Activated naive CD4-positive, alpha-beta T cell treated with Interleukin-2 at 50 U/mL for 16 hours (primary cell): ENCODE data around the gene SLC43A2.

ENCODE experiments used
- DNase-seq: peaks from one replicate; pipeline ENCODE4 v3.0.0-alpha.2; 2020

SLC43A2 gene

DNA sequence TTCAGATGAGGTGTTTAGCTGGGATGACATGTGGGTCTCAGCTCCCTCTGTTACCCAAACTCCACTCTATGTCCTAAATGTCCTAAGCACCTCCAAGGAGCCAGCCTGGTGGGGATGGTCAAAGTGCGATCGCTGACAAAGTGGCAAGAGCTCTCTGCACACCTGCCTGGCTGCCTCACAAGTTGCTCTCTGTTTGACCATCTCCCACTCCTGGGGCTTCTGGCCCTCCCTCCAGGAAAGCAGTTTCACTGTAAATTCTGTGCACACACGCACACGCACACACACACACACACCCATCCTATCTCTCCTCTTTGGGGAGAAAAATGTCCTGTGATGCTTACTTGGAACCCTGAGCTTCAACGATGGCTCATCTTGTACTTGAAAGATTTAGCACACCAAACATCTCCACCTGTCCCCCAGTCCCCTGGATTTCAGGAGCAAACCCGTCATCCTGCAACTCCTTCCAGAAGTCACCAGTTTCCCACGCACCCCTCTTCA lies 67.7 kb downstream of the SLC43A2 start:
- DNase-seq: no peak

GRCh38 chr17:1560101-1560857 lies 68.4 kb downstream of the SLC43A2 start:
- DNase-seq: no peak

DNA sequence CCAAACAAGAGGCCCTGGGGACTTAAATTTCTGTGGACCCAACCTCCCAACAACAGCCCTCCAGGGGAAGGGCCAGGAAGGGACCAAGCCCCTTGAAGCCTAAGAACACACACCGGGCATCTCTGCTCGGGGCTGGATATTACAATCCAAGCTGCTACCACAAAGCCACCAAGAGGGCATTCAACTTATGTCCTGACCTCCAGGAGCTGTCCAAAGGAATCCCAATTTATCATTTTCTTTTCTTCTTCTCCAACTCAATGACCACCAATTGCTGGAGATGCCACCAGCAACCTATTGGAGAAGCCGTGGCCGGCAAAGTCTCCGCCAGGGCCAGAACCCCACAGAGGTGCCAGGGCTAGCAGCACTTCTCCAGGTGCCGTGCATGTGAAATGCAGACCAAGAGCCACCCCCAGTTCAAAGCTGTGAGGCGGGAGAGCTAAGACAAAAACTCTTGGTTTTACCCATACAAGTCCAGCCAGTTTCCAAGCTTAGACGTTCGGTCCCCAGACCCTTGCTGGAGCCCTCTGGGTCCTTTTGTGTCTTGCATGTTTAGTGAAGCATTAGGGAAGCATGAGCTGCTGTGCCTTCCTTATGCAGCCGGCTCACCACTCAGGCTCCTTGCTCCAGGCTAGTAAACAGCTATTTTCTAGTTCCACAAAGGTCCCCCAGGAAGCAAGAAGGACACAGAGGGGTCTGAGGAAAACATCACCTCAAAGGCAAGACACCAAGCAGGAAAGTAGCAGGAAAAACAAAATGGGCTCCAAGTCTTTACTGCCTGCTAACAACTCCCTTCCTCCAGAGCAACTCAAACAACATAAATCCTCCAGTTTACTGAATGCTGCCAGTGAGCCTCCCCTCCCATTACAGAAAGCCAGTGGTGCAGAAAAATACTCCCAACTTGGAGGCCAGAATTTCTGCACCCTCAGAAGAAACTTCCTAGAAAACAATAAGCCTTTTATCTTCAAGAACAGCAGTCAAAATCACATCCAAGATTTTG lies 69.3 kb downstream of the SLC43A2 start:
- no peak for DNase-seq

DNA sequence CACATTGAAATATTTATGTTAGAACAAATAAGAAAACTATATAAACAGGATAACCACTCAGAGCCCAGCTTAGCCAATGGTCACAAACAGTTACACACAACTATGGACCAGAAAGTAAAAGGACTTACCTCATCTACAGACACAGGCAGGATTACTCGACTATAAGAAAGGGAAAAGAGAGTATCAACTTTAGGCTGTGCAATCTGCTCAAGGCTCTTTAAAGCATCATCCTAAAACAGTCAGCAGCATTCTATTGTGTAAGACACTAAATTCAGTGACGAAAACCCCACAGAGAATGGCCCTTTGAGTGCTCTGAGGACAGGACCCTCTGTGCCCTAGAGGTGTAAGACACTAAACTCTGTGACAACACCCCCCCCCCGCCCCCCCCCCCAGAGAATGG lies 70.2 kb downstream of the SLC43A2 start:
- DNase-seq: no peak

GRCh38 chr17:1557355-1558095 lies 71.1 kb downstream of the SLC43A2 start:
- DNase-seq: no peak

GRCh38 chr17:1555651-1556471 lies 72.8 kb downstream of the SLC43A2 start:
- no peak for DNase-seq

DNA sequence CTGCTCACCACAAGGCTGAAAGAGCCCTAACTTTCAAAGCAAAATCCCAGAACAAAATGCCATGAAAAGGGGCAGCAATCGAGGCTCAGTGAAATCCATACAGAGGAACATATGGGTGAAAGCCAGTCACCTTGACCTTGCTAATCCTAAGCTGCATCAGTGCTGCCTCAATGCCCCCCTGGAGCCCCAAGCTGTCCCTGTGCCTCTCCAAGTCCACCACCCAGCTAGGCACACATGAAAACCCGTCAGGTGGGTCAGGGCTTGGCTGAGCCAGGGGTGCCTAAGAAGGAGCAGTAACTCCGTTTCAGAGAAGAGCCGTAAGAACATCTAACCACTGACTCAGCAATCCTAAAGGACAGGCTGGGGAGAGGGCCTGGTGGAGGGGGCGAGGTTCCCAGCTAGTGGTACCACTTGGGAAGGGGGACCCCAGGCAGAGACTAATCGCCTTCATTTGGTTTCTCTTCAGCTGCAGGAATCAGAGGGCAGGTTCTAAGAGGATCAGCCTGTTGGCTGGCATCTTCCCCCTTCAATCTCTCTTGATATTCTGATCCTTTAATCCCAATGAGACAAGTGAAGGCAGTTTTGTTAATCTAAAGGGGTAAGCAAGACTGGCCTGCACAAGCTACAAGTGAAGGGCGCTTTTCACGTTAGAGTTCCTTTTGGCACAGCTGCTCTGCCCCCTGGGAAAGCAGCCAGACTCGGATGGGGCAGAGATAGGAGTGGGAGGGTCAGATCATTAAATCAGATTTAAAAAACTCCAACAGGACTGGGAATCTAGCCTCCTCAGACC lies 73.7 kb downstream of the SLC43A2 start:
- no peak for DNase-seq

GRCh38 chr17:1553354-1554266 lies 75.0 kb downstream of the SLC43A2 start:
- no peak for DNase-seq

DNA sequence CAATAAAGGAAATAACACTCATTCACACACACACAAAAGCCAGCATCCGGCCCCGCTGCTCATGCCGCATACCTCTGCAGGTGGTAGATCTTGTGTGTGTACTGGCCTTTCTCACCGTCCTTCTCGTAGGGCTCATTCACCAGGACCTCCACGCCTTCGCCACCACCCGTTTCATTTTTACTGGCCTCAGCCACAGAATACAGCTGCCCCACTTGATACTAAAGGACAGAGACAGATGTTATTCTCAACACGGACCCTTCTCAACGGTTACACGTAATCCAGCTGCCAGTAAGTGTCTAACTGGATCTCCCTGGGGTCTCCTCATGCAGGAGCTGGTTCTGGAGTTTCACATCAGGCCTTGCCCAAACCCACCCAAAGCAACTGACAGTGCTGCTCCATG lies 75.7 kb downstream of the SLC43A2 start:
- DNase-seq: no peak

DNA sequence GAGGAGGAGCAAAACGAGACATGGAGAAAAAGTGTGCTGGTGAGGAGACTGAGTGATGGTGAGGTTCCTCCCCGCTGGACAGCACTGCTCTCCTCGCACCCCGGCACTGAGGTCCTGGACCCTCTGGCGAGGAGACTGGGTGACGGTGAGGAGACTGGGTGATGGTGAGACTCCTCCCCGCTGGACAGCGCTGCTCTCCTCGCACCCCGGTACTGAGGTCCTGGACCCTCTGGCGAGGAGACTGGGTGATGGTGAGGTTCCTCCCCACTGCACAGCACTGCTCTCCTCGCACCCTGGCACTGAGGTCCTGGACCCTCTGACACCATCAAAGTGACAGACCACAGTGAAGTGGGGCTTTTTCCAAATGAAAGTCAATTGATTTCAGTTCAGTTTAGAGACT lies 76.9 kb downstream of the SLC43A2 start:
- no peak for DNase-seq

- no peak for DNase-seq
Observed at GRCh38 chr17:1548032-1548431, 80.6 kb downstream of the SLC43A2 start.

- DNase-seq: no peak
Observed at GRCh38 chr17:1546292-1546922, 82.2 kb downstream of the SLC43A2 start.

DNA sequence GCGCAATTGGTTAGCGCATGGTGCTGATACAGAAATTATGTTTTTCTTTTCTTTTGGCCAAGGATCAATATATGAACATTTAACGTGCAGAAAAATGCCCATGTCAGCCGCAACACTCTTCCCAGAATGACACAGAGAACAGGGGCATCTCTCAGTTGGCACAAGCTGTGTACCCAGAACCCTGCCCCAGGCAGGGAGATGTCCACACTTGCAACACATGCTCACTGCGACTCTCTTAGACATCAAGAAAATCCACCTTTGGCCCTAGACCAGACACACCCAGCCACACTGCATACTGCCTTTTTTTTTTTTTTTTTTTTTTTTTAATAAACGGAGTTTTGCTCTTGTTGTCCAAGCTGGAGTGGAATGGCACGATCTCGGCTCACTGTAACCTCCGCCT lies 83.0 kb downstream of the SLC43A2 start:
- no peak for DNase-seq

GRCh38 chr17:1542316-1542715 lies 86.3 kb downstream of the SLC43A2 start:
- DNase-seq: no peak

GRCh38 chr17:1541367-1541904 lies 87.2 kb downstream of the SLC43A2 start:
- no peak for DNase-seq

- no peak for DNase-seq
Observed at GRCh38 chr17:1539811-1540210, 88.8 kb downstream of the SLC43A2 start.

- no peak for DNase-seq
Observed at GRCh38 chr17:1535737-1536136, 92.9 kb downstream of the SLC43A2 start.

DNA sequence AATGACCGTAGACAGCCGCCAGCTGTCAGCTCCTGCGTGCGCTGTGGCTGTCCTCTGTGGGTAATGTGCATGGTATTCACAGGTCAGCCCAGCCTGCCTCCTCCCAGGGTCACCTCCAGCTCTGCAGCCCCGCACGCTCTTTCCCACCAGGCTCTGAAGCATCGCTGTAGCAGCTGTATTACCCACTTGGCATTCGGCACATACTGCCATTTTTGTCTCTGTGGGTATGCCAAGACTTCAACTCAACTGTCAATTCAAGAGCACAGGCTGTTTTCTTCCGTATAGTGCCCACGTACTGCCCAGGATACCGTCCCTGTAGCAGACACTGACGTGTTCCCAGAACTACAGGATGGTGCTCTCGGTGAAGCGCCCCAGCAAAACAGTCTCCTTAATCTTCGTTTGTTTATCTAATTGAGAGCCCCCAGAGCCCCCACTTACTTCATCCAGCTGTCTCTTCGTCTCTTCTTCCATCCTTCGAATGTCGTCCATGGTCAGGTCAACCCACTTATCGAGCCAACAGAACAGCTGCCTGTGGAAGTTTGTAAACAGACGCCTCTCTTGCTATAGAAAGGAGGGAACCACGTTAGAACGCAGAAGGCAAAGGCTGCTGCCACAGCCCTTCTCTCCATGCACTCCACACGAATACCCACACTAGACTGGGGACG lies 94.8 kb downstream of the SLC43A2 start:
- DNase-seq: no peak
